K562 (cell line): ENCODE measurements around the gene CDK5R1. TPM values are rescaled to one million over a fixed set of nuclear protein-coding genes. Genes with fewer than 3 reads are reported as not detected.

ENCODE experiments used
- ARID3A ChIP-seq: IDR thresholded peaks from 2 replicates; pipeline ENCODE4 v1.6.1; 2012; ENCODE audit warnings: low read depth, low read length, improper control_type of control experiment, borderline replicate concordance
- BACH1 ChIP-seq: fragments of 200-800 bp; sonication (Bioruptor generic); IDR thresholded peaks from 2 replicates; pipeline ENCODE4 v1.6.1; 2016; ENCODE audit warnings: missing genetic modification characterization, missing compliant biosample characterization
- DACH1 ChIP-seq: fragments of 450-650 bp; IDR thresholded peaks from 2 replicates; pipeline ENCODE4 v1.6.1; 2018; ENCODE audit not compliant: partially characterized antibody
- DPF2 ChIP-seq: fragments of 450-650 bp; IDR thresholded peaks from 2 replicates; pipeline ENCODE4 v1.6.1; 2016
- EP400 ChIP-seq: fragments of 450-650 bp; IDR thresholded peaks from 2 replicates; pipeline ENCODE4 v1.6.1; 2017; ENCODE audit warnings: antibody characterized with exemption, mild to moderate bottlenecking, moderate library complexity
- GTF3C2 ChIP-seq: IDR thresholded peaks from 3 replicates; pipeline ENCODE4 v1.6.1; 2011; ENCODE audit warnings: borderline replicate concordance, mild to moderate bottlenecking, moderate library complexity; ENCODE audit not compliant: insufficient read length; ENCODE audit errors: extremely low read depth
- HBP1 ChIP-seq: fragments of 450-650 bp; formaldehyde crosslinking; IDR thresholded peaks from 2 replicates; pipeline ENCODE4 v1.4.0; 2022; ENCODE audit warnings: missing genetic modification characterization
- HDAC6 ChIP-seq: IDR thresholded peaks from 2 replicates; pipeline ENCODE4 v1.6.1; 2012; ENCODE audit warnings: low read depth, mild to moderate bottlenecking, control low read depth, inconsistent platforms, low read length, moderate library complexity
- HMBOX1 ChIP-seq: sonication (generic); IDR thresholded peaks from 2 replicates; pipeline ENCODE4 v1.6.1; 2016
- KDM1A ChIP-seq, 2 experiments: fragments of 450-650 bp; IDR thresholded peaks; 2 replicates each; pipeline ENCODE4 v1.6.1; 2016; ENCODE audit warnings: mild to moderate bottlenecking in 2 of 2
- LEF1 ChIP-seq: fragments of 450-650 bp; IDR thresholded peaks from 2 replicates; pipeline ENCODE4 v1.6.1; 2016; ENCODE audit warnings: mild to moderate bottlenecking
- NFE2 ChIP-seq: IDR thresholded peaks from 2 replicates; pipeline ENCODE4 v1.6.1; 2014; ENCODE audit warnings: antibody characterized with exemption, low read depth
- PHB2 ChIP-seq: fragments of 450-650 bp; IDR thresholded peaks from 2 replicates; pipeline ENCODE4 v1.6.1; 2017; ENCODE audit warnings: low read depth
- PTRF ChIP-seq: fragments of 450-650 bp; IDR thresholded peaks from 2 replicates; pipeline ENCODE4 v1.6.1; 2016; ENCODE audit warnings: mild to moderate bottlenecking, missing genetic modification characterization, missing compliant biosample characterization
- RBM39 ChIP-seq: fragments of 200-400 bp; formaldehyde crosslinking; optimal IDR thresholded peaks from 2 replicates; pipeline ENCODE3; 2018; ENCODE audit warnings: low read depth, low read length
- SMARCA4 ChIP-seq: fragments of 450-650 bp; IDR thresholded peaks from 2 replicates; pipeline ENCODE4 v1.6.1; 2016
- SMARCE1 ChIP-seq: fragments of 450-650 bp; IDR thresholded peaks from 2 replicates; pipeline ENCODE4 v1.7.1; 2016; ENCODE audit warnings: mild to moderate bottlenecking
- SMC3 ChIP-seq: conservative IDR thresholded peaks from 2 replicates; pipeline ENCODE4 v1.6.1; 2011; ENCODE audit warnings: low read depth, low read length, improper control_type of control experiment; ENCODE audit not compliant: insufficient read depth
- SOX6 ChIP-seq: fragments of 450-650 bp; IDR thresholded peaks from 2 replicates; pipeline ENCODE4 v1.6.1; 2014; ENCODE audit warnings: mild to moderate bottlenecking
- ZC3H4 ChIP-seq: sonication (generic); formaldehyde crosslinking; IDR thresholded peaks from 2 replicates; pipeline ENCODE4 v1.9.0; 2021; ENCODE audit warnings: missing genetic modification reagents, borderline replicate concordance
- ZFP91 ChIP-seq: sonication (generic); formaldehyde crosslinking; IDR thresholded peaks from 2 replicates; pipeline ENCODE4 v1.8.0; 2022; ENCODE audit warnings: mild to moderate bottlenecking, missing genetic modification reagents
- ZNF175 ChIP-seq: fragments of 200-800 bp; sonication (Bioruptor generic); IDR thresholded peaks from 2 replicates; pipeline ENCODE4 v1.6.1; 2016; ENCODE audit warnings: low read depth, mild to moderate bottlenecking, missing genetic modification characterization, missing compliant biosample characterization
- ZNF316 ChIP-seq: fragments of 450-650 bp; IDR thresholded peaks from 2 replicates; pipeline ENCODE4 v1.6.1; 2016
- polyA plus RNA-seq, 8 experiments: library from polyadenylated mRNA; depleted of rRNA in 4 of 8; stranded (reverse) in 5 of 8; unstranded in 3 of 8; fragments of >200 nt; fragmentation: Nextera tagmentation in 2 of 8; fragmentation: Illumina TruSeq in 1 of 8; extraction: Ambion mirVana in 2 of 8; extraction: Trizol in 1 of 8; gene quantifications; 2 replicates each; pipeline versions ENCODE4 v1.2.1 to v1.2.3, GENCODE V29; 2011 to 2014; ENCODE audit warnings: inconsistent platforms in 1 of 8, missing spikeins in 1 of 8
- total RNA-seq, 7 experiments: library from RNA; depleted of rRNA in 6 of 7; stranded (reverse); fragments of >200 nt in 6 of 7; fragmentation: Illumina TruSeq in 2 of 7; extraction: Trizol in 2 of 7; gene quantifications; 2 replicates each; pipeline versions ENCODE4 v1.2.1 to v1.2.3, GENCODE V29; 2011 to 2021; ENCODE audit warnings: low replicate concordance in 1 of 7

CDK5R1 gene
- total and polyA plus RNA-seq, 9 of the 15 experiments (the other 6 are each of a cell fraction or from before 2014, with no cell fraction given) = 0.10 to 4.8 (median 2.3) TPM

- TF ChIP-seq ZNF316 (peak; percentile 96), KDM1A (IDR thresholded peaks at IDR 0.05) (0 out of 4 replicates have a peak, but pooled peaks of 1 of the 2 experiments have one; percentile 13), SMC3 (no peak), SMARCE1 (peak; percentile 16; the same call in 1 of the 2 replicates), RBM39 (no peak), DPF2 (peak; percentile 48; the same call in 1 of the 2 replicates), LEF1 (no peak), SOX6 (no peak), DACH1 (no peak), GTF3C2 (no peak), EP400 (peak; percentile 49), ARID3A (no peak), ZNF175 (no peak), HBP1 (no peak), SMARCA4 (0 out of 2 replicates have a peak, but pooled peaks have one; percentile 24), HDAC6 (no peak), BACH1 (peak; percentile 74), PHB2 (no peak), ZC3H4 (CRISPR knock-in tag) (no peak), HMBOX1 (peak; percentile 89), PTRF (no peak), NFE2 (peak; percentile 93), ZFP91 (no peak)
Measured at GRCh38 chr17:32445971-32446370, 40.8 kb upstream of the CDK5R1 start (continued).
